ENCODE data around the gene HS3ST3A1.
"Not testable (repeated sequence)": the region's sequence is repeated elsewhere in the genome, so short reads cannot be mapped to it uniquely, and the experiment has no call there.

The HS3ST3A1 gene

DNA sequence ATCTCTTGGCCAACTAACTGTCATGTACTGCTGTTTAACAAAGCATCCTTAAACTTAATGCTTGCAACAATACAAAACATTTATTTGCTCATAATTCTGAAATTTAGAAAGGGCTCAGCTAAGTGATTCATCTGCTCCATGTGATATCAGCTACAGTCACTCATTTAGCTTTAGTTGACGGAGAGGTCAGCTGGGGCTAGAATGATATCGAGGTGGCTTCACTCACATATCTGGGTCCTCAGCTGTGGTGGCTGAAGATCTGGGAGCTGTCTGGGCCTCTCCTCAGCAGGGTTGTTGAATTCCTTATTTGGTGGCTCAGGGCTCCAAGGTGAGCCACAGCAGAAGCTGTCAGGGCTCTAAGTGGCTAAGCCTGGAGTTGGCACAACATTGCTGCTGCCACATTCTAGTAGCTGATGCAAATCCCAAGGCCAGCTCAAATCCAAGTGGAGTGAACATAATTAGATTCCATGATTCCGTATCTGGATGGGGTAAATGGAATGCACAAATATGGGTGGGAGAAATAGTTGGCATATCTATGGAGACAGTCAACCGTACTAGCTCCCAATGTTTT is 62.8 kb downstream of the HS3ST3A1 start:
- DNase-seq (ENCODE audit: low spot score): no peak

DNA sequence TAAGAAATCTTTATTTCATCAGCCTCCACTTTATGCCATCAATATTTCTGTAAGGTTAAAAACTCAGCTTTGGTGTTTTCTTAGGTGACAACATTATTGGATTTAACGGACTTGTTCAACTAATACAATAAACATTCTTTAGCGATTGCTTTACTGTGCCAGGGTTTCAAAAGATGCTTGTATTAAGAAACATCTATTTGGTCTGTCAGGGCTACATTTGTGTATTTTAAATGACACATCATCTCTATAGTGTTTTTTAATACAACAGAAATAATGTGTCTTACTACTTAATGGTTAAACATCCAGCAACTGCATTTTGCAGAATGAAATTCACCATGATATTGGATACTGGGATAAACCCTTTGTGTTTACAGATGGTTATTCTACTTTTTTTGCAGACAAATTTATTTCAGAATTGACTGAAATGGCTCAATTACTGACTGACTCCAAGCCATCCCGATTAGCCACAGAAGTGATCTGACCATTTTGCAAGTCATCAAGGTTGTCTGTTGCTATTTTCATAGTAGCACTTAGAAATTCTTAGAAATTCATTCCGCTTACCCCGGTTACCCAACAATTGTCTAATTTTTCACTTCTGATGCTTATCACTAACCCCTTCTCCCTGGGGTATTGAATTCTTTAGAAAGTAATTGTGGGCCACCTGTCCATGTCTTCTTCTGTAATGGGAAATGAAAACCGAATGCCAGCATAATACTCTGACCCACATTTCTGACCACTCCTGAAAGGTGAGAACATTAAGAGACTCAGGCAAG is 63.7 kb downstream of the HS3ST3A1 start:
- no peak for DNase-seq (ENCODE audit: low spot score)

DNA sequence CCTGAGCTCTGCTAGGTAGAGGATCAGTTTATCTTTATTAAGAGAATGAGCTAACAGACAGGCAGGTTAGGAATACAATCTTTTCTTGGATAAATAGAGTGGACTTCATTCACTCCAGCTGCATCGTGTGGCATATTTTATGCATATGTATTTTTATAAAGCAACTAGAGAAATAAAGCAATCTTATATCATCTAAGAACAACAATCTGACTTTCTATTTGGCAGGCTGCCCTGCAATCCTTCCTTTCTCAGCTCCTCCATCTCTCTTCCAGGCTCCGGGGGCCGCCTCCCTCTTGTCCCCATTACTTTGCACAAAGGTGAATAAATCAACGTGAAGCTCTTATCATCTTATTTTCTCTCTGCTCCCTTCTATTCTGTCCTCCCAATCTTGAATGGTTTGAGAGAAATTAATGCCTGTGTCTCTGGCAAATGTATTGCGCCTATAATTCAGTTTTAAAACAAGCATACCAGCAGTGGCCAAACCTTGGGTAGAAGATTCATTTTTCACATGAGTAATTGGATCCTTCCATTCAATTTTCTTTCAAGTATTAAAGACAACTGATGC is 64.5 kb downstream of the HS3ST3A1 start:
- no peak for DNase-seq (ENCODE audit: low spot score)

DNA sequence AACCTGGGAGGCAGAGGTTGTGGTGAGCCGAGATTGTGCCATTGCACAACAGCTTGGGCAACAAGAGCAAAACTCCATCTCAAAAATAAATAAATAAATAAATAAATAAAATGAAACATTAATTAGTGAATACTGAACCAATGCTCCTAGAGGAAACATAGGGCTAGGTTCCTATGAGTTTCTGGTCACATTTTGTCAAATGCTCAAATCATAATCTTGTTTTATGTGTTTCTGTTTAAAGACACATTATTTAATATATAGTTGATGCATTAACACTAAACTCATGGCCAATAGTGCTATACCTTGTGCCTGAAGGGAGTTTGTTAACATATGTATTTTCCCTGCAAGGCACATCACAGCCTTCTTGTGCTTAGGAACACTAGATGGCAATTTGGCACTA is 66.8 kb downstream of the HS3ST3A1 start:
- no peak for DNase-seq (ENCODE audit: low spot score)

DNA sequence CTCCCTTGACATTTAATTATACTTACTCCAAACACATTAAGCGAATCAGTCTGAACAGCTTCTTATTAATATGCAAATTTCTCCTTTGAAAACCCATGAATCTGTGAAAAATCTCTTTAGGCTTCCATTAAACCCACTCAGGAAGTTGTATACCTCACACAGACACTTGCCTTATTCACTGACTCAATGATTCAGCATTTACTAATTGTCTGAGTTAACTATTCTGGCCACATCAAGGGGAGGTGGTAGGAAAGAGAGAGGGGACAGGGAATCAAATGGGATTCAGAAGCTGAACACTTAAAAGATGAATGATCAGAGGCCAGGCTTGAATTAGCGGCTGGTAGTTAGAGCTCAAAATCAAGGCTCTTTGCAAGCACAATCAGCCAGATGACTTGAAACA is 70.0 kb downstream of the HS3ST3A1 start:
- no peak for DNase-seq (ENCODE audit: low spot score)

DNA sequence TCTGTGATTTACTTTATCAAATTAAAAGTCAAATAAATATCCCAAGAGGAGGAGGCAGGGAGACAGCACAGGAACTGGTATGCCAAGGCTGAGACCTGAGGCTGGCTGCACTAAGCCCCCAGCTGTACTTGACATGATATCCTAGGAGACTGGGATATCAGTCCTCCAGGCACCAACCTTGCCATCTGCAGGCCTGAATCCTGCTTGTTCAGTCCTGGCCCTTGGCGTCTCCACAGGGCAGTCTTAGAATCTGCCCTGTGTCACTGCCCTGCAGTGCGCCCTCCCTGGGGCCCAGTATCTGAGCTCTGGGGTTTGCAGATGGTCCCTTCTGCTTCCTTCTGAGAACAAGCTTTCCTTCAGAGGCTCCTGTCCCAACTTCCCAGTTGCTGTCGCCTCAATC is 75.9 kb downstream of the HS3ST3A1 start:
- no peak for DNase-seq (ENCODE audit: low spot score)

DNA sequence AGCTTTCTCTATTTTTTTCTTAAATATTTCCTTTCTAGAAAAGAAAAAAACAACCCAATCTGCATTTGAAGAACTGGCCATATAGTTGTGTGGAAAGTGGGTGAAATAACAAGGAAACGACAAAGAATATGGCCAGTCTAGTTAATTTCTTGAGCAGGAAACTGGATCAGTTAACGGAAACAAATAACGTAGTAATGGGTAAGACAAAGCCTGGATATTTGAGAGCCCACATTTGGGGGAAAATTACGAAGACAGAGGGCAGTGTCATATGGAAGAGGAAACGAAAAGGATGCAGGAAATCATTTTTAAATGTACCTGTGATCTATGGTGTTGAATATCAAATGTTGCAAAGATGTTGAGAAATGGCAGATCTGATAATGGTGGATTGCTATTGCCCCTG is 78.6 kb downstream of the HS3ST3A1 start:
- DNase-seq (ENCODE audit: low spot score): no peak

DNA sequence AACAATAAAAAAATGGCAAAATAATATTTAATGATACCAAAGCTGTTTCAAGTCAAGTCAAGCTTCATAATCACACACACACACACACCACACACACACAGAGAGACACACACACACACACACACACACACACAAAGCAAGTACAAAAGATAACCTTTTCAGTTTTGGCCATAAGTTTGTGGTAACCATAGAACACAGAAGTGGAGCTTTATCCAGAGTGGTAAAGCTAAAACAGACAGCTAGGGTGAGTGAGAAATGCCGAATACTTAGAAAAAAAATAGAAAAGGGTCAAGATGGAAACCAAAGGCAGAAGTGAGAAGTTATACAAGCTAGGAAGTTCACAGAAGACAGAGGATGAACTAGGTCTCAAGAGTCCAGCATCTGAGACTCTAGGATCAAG is 79.0 kb downstream of the HS3ST3A1 start:
- DNase-seq (ENCODE audit: low spot score): no peak

DNA sequence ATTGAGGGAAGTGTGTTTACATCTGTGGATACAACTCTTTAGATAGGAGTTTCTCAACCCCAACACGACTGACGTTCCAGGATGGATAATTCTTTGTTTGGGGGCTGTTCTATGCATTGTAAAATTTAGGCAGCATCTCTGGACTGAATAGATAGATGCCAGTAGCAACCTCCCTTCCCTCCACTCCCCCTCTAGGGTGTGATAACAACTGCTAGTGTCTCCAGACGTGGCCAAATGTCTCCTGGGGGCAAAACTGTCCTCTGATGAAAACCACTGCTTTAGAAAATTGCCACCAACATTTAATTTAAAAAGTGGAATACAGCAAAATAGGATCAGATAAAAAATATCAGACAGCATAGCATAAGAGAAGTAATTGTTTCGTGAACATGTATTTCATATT is 79.9 kb downstream of the HS3ST3A1 start:
- DNase-seq (ENCODE audit: low spot score): no peak

DNA sequence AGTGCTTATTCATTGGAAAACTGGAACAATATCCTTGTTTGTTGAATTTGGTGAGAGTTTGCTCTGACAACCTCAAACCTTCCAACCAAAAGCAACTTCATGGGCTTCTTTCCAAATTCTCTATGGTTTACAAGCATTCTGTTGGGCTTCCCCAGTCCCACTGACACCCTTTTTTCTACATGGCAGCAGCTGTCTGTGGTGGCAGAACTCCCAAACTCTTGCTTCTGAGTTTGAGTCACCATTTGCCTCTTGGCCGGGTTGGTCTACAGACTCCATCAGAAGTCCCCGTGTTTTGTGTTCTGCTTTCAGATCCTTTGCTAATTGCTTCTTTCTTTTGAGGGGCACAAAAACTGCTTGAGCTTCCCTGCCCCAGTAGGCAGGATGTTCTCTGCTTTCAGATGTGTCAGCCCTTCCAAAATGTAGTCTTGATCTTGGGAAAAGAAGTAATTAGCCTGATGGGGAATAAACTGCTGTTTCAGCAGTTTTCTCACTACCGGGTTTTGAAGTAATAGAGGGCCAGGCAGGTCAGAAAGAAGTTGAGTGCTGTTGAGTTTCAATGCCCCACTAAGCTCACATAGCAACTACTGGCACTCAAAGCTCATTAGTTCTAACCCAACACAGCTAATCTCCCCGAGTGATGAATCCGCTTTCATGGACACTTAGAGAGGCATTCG is 80.7 kb downstream of the HS3ST3A1 start:
- DNase-seq (ENCODE audit: low spot score): peak; percentile 77

DNA sequence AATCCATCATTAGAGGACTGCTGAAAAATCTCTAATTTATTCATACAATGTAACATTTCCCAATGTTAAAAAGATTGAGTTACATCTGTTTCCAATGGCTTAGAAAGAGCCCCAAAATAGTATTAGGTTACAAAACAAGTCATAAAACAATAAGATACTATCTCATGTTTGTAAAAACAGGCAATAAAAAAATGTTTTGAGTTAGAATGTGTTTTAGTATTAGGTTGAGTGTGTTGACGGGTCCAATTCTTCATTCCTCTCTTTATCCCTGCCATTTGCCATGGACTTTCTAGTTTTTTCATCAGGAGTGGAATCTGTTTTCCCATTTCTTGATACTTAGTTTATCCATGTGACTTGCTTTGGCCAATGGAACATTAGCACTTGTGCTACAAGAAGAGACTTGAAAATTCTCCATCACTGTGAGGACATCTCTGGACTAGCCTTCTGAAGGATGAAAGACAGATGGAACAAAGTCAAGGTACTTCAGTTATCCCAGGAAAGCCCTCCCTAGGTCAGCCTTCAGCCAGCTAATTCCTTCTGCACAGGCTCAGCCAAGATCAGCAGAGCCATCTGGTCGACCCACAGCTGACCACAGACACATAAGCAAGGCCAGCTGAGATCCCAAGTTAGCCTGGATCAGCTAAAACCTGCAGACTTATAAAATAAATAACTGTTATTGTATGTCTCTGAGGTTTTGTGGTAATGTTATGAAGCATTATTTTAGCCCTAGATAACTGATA is 83.3 kb downstream of the HS3ST3A1 start:
- DNase-seq (ENCODE audit: low spot score): peak; percentile 25

DNA sequence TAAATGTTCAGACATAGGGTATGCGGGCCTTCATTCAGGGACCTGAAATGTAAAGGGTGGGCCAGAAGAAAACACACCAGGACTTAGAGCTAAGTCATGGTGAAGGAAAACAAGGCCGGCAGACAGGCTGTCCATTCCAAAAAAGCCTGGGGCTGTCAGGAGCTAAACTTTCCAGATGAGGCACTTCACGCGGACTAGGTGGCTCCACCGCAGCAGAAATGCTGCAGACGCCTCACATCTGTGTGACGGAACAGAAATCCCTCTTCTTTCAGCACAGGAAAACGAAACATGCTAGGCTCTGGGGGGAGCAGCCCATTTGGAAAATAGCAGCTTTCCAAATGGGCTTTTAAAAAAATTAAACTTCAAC is 88.7 kb downstream of the HS3ST3A1 start:
- DNase-seq (ENCODE audit: low spot score): no peak

DNA sequence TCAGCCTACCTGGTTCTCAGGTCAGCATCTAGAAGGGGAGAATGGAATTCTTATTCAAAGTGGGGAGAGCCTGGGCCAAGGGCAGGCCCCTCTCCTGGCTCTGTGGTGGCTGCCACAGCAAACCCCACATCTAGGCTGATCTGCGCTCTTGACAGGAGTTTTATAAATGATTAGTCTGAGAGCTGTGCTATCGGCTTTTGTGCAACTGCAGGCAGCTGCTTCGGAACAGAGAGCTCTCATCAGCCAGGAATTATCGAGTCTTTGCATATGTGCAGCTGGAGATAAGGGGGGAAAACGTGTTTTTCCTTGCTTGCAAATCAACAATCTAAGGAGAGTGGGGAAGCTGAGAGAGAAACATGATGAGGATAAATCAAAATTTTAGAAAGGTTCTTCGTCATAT is 91.7 kb downstream of the HS3ST3A1 start:
- DNase-seq (ENCODE audit: low spot score): no peak

DNA sequence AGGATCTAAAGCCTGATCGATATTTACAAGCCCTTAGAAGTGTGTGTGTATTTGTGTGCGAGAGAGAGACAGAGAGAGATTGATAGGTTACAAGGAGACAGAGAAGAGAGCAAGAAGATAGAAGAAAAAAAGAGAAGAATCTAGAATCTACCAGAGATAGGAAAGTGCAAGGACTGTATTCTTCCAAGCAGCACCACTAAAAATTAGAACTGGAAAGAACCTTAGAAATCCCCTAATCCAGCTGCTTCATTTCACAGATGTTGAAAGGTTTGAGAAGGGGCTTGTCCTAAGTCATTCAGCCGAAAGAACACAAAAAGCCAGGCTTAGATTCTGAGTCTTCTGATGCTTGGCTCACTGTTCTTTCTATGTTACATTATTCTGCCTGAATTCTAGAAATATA is 92.2 kb downstream of the HS3ST3A1 start:
- no peak for DNase-seq (ENCODE audit: low spot score)

DNA sequence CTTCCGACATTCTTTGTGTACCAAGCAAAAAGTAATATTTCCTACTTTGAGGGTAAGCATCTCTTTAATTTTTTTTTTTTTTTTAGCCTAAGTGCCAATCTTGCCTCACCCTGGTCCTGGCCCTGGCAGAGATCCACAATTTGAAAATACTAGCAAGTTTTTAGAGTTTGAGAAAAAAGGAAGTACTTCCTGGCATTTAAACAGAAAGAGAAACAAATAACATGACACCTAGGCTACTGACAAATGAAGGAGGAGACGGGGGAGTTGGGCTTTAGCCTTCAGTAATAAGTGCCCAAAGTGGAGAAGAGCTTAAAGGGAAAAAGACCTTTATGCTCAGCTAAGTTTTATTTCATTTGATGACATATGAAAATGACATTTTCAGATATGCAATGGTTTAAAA is 92.8 kb downstream of the HS3ST3A1 start:
- DNase-seq (ENCODE audit: low spot score): no peak

DNA sequence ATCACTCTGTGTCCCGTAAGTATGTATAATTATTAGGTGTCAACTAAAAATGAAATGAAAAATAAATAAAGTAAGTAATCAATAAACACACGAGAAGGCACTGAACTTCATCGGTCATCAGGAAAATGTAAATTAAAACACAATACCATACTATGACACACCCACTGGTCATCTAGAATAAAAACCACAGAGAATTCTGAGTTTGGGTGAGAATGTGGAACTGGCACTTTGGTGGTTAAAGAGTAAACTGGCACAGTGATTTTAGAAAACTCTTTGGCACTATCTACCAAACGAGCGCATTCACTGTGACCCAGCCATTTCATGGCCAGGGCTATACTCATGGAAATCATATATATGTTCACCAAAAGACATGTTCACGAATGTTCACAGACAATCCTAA is 98.2 kb downstream of the HS3ST3A1 start:
- no peak for DNase-seq (ENCODE audit: low spot score)

DNA sequence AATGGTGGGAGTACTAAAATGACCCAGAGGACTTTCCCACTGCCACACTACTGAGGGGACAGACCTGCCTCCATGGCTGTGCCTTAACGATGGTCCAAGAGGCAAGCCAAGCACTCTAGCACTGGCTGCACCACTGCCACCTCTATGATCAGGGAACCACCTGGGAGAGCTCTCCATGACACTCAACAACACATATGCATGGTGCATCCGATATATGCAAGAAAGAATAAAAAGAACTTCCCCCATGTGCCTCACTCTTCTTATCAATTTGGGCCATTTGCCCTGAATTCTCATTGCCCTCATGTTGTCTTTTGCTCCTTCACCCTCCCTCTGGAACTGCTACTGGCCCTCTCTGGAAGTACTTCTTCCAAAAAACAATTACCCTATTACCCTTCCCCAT is 99.5 kb downstream of the HS3ST3A1 start:
- no peak for DNase-seq (ENCODE audit: low spot score)

DNA sequence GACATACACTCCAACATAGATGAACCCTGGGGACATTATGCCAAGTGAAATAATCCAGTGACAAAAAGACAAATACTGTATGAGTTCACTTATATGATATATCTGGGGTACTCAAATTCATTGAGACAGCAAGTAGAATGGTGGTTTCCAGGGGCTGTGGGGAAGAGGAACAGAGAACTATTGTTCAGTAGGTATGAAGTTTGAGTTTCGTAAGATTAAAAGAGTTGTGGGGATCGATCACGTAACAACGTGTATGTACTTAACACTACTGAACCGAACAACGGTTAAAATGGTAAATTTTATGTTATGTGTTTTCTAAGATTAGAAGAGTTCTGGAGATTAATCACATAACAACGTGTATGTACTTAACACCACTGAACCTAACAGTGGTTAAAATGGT is 100.8 kb downstream of the HS3ST3A1 start:
- DNase-seq (ENCODE audit: low spot score): no peak

DNA sequence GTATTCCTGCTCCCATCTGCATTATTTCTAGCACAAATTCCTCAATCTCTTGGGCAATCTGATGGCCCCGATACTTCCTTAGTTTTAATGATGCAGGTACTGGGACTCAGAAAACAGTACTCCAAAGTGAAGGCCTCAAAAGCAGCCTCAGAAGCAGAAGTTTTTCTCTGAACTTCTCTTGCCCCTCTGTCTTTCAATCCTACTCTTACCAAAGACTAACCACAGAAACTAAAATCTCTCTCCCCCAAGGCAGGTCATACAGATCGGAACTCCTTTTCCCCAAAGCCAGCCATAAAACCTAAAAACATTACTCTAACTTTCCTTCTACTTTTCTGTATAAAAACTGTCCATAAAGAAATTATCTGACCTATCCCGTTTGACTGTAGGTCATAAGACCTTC is 103.5 kb downstream of the HS3ST3A1 start:
- DNase-seq (ENCODE audit: low spot score): no peak

DNA sequence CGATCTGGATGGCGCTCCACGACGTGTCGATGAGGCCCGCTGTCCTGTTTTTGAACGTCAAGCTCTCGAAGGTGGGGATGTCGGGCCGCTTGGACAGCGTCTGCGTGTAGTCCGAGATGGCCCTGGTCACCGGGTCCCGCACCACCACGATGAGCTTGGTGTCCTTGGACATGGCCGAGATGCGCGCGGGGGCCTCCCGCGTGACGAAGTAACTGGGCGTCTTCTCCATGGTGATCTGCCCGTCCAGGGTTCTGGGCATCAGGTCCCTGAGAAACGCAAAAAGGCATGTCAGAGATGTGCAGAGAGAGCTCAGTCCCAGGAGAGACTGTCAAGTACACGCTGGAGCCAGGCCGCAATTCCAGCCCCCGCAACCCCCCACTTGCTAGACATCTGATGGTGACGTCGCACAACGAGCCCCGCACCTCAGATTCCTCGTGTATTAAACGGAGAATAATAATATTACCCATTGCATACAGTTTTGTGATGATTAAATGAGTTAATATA is 105.1 kb downstream of the HS3ST3A1 start:
- DNase-seq (ENCODE audit: low spot score): not testable (repeated sequence)

DNA sequence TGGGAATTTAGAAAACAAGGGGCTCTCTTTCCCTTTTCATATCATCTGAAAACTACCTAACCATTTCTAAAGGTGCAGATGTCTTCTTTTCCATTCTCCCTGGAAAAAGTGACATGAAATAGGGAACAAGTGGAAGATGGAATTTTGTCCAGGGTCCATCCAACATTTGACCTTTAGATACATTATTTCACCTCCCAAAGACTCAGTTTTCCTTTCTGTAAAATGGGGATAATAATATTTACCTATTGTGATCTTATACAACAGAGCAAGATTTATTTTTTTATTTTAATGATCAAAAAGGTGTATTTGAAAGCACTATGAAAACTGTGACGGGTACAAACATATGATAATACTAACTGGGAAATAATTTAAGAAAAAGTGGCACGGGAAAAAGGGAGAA is 106.3 kb downstream of the HS3ST3A1 start:
- DNase-seq (ENCODE audit: low spot score): no peak

DNA sequence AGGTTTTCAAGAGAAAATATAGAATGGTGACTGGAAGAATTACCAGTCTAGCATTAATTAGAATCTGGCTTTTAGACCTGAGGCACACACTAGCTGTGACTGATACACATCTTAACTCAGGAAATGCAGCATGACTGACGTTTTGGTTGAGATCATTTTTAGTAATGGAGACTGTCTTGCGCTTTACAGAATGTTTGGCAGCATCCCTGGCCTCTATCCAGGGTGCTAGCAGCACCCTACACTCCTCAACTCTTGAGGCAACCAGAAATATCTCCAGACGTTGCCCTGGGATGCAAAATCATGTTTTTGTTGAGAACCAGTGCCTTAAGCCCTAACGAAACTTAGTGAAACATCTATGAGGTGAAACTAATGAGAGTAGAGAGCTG is 109.0 kb downstream of the HS3ST3A1 start:
- DNase-seq (ENCODE audit: low spot score): no peak

All from AG08396 (cell line).